Measurements from ENCODE around the gene SLC2A10.

DNA sequence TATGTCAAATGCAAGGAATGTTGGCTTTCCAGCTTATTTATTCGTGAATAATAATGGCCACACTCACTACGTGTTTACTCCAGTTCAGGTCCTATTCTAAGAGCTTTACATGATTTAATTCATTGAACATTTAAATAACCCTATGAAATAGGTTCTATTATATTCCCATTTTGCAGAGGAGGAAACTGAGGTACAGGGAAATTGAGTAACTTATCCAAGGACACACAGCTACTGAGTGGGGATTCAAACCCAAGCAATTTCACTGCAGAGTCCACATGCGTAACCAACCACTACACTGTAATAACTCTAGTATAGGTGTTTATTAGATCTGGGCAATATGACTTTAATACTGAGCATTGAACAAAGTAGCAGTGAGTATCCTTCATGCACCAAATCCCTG lies 45.9 kb upstream of the SLC2A10 start:
- TF ChIP-seq POLR2A (IDR thresholded peaks at IDR 0.05): no peak
- TF ChIP-seq CTCF (IDR thresholded peaks at IDR 0.05): no peak

All from adrenal gland (tissue), 5 donors.